GM18861 (cell line): Measurements from ENCODE around the gene CAMKMT.
"Not testable (repeated sequence)": the region's sequence is repeated elsewhere in the genome, so short reads cannot be mapped to it uniquely, and the experiment has no call there.

ENCODE experiments used
- ATAC-seq: cut with Tn5 transposase; IDR thresholded peaks from one replicate; pipeline ENCODE4 v1.9.1; 2021; ENCODE audit not compliant: unreplicated experiment

CAMKMT gene

GRCh38 chr2:44358503-44358902 lies 3.2 kb upstream of the CAMKMT start:
- peak; percentile 34 for ATAC-seq

GRCh38 chr2:44360749-44361329 lies 908 bp upstream of the CAMKMT start:
- no peak for ATAC-seq

GRCh38 chr2:44362207-44363015 lies 664 bp downstream of the CAMKMT start:
- no peak for ATAC-seq

GRCh38 chr2:44364604-44365003 lies 2.9 kb downstream of the CAMKMT start:
- no peak for ATAC-seq

- ATAC-seq: no peak
Observed at GRCh38 chr2:44367591-44367990, 5.8 kb downstream of the CAMKMT start.

GRCh38 chr2:44369392-44369791 lies 7.6 kb downstream of the CAMKMT start:
- ATAC-seq: no peak

- no peak for ATAC-seq
Observed at GRCh38 chr2:44371445-44371844, 9.7 kb downstream of the CAMKMT start.

GRCh38 chr2:44372246-44372645 lies 10.5 kb downstream of the CAMKMT start:
- no peak for ATAC-seq

GRCh38 chr2:44377486-44377885 lies 15.7 kb downstream of the CAMKMT start:
- ATAC-seq: no peak

GRCh38 chr2:44385226-44385625 lies 23.5 kb downstream of the CAMKMT start:
- not testable (repeated sequence) for ATAC-seq

- no peak for ATAC-seq
Observed at GRCh38 chr2:44388877-44389276, 27.1 kb downstream of the CAMKMT start.

GRCh38 chr2:44389895-44390294 lies 28.1 kb downstream of the CAMKMT start:
- no peak for ATAC-seq

- no peak for ATAC-seq
Observed at GRCh38 chr2:44392338-44392943, 30.7 kb downstream of the CAMKMT start.

- ATAC-seq: no peak
Observed at GRCh38 chr2:44397447-44398175, 35.9 kb downstream of the CAMKMT start.

- no peak for ATAC-seq
Observed at GRCh38 chr2:44398243-44398897, 36.6 kb downstream of the CAMKMT start.

GRCh38 chr2:44420725-44421124 lies 59.0 kb downstream of the CAMKMT start:
- ATAC-seq: no peak

GRCh38 chr2:44424211-44424610 lies 62.5 kb downstream of the CAMKMT start:
- ATAC-seq: no peak

- no peak for ATAC-seq
Observed at GRCh38 chr2:44429034-44429433, 67.3 kb downstream of the CAMKMT start.

GRCh38 chr2:44430342-44430741 lies 68.6 kb downstream of the CAMKMT start:
- no peak for ATAC-seq

- ATAC-seq: no peak
Observed at GRCh38 chr2:44433895-44434294, 72.1 kb downstream of the CAMKMT start.

- ATAC-seq: no peak
Observed at GRCh38 chr2:44441200-44441599, 79.5 kb downstream of the CAMKMT start.
